Endodermal cell (in vitro differentiated cells): Measurements from ENCODE around the gene CENATAC. TPM values are rescaled to one million over a fixed set of nuclear protein-coding genes. Genes with fewer than 3 reads are reported as not detected.
A peak's percentile ranks its signal among the peaks of the same experiment; 100 is the strongest.

ENCODE experiments used
- DNase-seq: peaks from one replicate; pipeline ENCODE4 v3.0.0-alpha.2; 2017
- H3K27ac ChIP-seq: 2 replicates; pipeline ENCODE4 v1.5.1; 2013; ENCODE audit warnings: mild to moderate bottlenecking, low read depth, low read length, moderate library complexity
- H3K27me3 ChIP-seq: 2 replicates; pipeline ENCODE4 v1.6.1; 2013; ENCODE audit warnings: mild to moderate bottlenecking, low read length, moderate library complexity; ENCODE audit not compliant: insufficient read depth, control insufficient read depth, poor library complexity, severe bottlenecking
- H3K36me3 ChIP-seq: 2 replicates; pipeline ENCODE4 v1.7.0; 2013; ENCODE audit warnings: mild to moderate bottlenecking, low read length, moderate library complexity; ENCODE audit not compliant: control insufficient read depth, insufficient read depth
- H3K4me1 ChIP-seq: one replicate; pipeline ENCODE4 v1.7.0; 2013; ENCODE audit warnings: low read length; ENCODE audit not compliant: control insufficient read depth, insufficient read depth
- H3K4me3 ChIP-seq: 2 replicates; pipeline ENCODE4 v1.5.1; 2013; ENCODE audit warnings: mild to moderate bottlenecking, low read length, moderate library complexity
- H3K9ac ChIP-seq: 2 replicates; pipeline ENCODE4 v1.6.1; 2013; ENCODE audit warnings: mild to moderate bottlenecking, low read length, moderate library complexity; ENCODE audit not compliant: poor library complexity, severe bottlenecking; ENCODE audit errors: extremely low read depth
- H3K9me3 ChIP-seq: 2 replicates; pipeline ENCODE4 v1.6.1; 2013; ENCODE audit warnings: mild to moderate bottlenecking, low read length, moderate library complexity; ENCODE audit not compliant: control insufficient read depth
- H3K27ac Mint-ChIP-seq: 2 replicates; pipeline ENCODE4 v1.8.0; 2020; ENCODE audit warnings: mixed read lengths
- H3K27me3 Mint-ChIP-seq: 2 replicates; pipeline ENCODE4 v1.8.0; 2021; ENCODE audit warnings: mild to moderate bottlenecking, mixed read lengths; ENCODE audit not compliant: insufficient read depth
- H3K36me3 Mint-ChIP-seq: 2 replicates; pipeline ENCODE4 v1.8.0; 2020; ENCODE audit warnings: low read depth, mixed read lengths
- H3K4me1 Mint-ChIP-seq: 2 replicates; pipeline ENCODE4 v1.8.0; 2020; ENCODE audit warnings: mixed read lengths
- H3K4me3 Mint-ChIP-seq: 2 replicates; pipeline ENCODE4 v1.8.0; 2020; ENCODE audit warnings: mild to moderate bottlenecking, moderate library complexity, mixed read lengths
- H3K9me3 Mint-ChIP-seq: 2 replicates; pipeline ENCODE4 v1.8.0; 2020; ENCODE audit warnings: mild to moderate bottlenecking, mixed read lengths
- CTCF ChIP-seq: fragments of 200-600 bp; sonication (generic); conservative IDR thresholded peaks from 2 replicates; pipeline ENCODE4 v1.5.0; 2021; ENCODE audit warnings: antibody characterized with exemption, mild to moderate bottlenecking
- WGBS, 2 experiments: methylation state at CpG; one replicate each; pipeline versions ENCODE4 v1.1.5 to v1.1.7; 2013; ENCODE audit warnings: missing lambda C conversion rate in 2 of 2, mixed read lengths in 1 of 2; ENCODE audit not compliant: insufficient coverage in 1 of 2, insufficient read length in 1 of 2; 5-methylcytosine and 5-hydroxymethylcytosine counted together
- total RNA-seq, 2 donors: library from RNA; stranded (reverse); fragmentation: NEBNext Ultra II Directional in 1 of 2; extraction: Animal tissue kit (Norgen Biotek cat#: 25700) in 1 of 2; gene quantifications; 2 replicates in 1 of 2; 3 replicates in 1 of 2; pipeline ENCODE4 v1.2.1, GENCODE V29; 2021

CENATAC gene
- total RNA-seq, 2 donors from 2014 or later, result 38.7 to 43.3 TPM

DNA sequence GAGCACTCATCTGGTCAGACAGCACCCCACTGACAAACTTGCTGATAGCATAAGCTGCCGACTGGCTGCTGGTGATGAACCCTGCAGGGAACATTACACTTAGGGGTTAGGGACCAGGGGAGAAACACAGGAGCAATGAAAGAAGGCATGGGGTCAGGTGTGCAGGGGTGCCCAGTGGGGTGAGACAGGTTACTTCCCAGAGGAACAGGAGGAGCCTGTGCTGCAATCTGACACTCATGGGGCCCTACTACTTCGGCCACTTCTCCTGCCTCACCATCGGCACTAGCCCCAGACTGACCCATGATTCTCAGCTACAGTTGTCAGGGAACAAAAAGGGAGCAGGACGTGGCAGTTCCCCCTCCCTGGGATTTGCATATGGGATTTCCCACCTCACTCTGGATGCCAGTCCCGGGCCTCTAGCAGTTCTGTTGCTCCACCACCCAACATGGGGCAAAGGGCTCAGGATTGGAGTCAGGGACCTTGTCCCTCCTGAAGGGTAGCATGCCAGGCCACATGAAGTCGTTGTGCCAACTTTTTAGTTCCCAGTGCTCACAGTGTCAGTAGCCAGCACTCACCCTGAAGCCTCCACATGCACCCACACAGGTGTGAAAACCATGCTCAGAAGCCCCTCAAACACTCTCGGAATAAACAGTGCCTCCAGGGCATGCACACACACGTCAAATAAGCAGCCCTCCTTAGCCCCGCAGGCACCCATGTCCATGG lies 30.6 kb downstream of the CENATAC start:
- peak; percentile 66 for DNase-seq
- Histone ChIP-seq H3K27ac (no peak overlapping the region), H3K27me3 (no peaks in the 10 kb centered on the region), H3K36me3 (peaks cover 39% of the 10 kb centered on the region), H3K4me1 (peaks cover 27% of the 10 kb centered on the region), H3K9me3 (no peaks in the 10 kb centered on the region), H3K4me3 (peak overlapping the region; percentile 93), H3K9ac (no peak overlapping the region)
- Mint-ChIP-seq H3K9me3 (no peaks in the 10 kb centered on the region), H3K27me3 (no peaks in the 10 kb centered on the region), H3K36me3 (peaks cover 45% of the 10 kb centered on the region), H3K27ac (peak overlapping the region; percentile 87), H3K4me1 (peaks cover 56% of the 10 kb centered on the region), H3K4me3 (peak overlapping the region; percentile 70)
- TF ChIP-seq CTCF, result no peak
- 76 to 84% methylated on average over 8 to 9 of the region's 9 CpGs for WGBS, 2 experiments

GRCh38 chr11:119029069-119029339 lies 31.1 kb downstream of the CENATAC start:
- Mint-ChIP-seq H3K4me1 (peaks cover 51% of the 10 kb centered on the region), H3K27ac (peak overlapping the region; percentile 87), H3K27me3 (no peaks in the 10 kb centered on the region), H3K9me3 (no peaks in the 10 kb centered on the region), H3K4me3 (peak overlapping the region; percentile 70), H3K36me3 (peaks cover 40% of the 10 kb centered on the region)
- 91 to 100% methylated on average over 1 of the region's 1 CpG for WGBS, 2 experiments
- H3K4me1 ChIP-seq, result peaks cover 22% of the 10 kb centered on the region
- peak; percentile 44 for DNase-seq
- H3K4me3 ChIP-seq, result peak overlapping the region; percentile 93
- no peaks in the 10 kb centered on the region for H3K27me3 ChIP-seq
- TF ChIP-seq CTCF, result no peak
- no peaks in the 10 kb centered on the region for H3K9me3 ChIP-seq
- no peak overlapping the region for H3K9ac ChIP-seq
- H3K27ac ChIP-seq, result no peak overlapping the region
- H3K36me3 ChIP-seq, result peaks cover 36% of the 10 kb centered on the region

DNA sequence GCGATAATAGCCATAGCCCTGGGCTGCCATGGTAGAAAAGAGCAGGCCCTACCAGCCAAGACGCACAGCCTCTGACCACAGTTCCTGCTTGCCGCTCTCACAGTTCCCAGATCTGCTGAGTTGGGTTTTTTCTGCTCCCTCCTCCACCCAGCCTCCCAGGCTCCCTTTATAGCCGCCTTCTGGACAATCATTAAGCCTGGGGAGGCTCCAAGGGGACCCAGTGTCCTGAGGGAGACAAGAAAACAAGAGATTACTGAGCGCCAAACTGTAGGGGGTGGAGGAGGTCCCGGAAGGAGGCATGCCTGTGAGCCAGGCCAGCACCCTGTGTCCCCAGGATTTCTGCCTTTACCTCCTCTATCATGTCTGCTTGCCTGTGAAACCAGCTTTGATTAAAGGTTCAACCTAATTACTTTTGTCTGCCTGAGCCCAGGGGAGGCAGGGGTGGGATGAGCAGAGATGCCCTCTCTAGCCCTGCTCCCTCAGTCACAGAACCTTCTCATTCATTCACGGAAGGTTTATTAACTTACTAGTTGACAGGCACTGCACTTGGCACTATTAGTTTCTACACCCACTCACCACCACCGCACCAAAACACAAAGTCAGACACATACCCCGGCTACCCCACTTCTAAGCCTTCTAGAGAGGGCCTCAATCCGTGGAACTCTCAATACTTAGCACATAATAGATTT lies 31.5 kb downstream of the CENATAC start:
- Mint-ChIP-seq H3K36me3 (peaks cover 37% of the 10 kb centered on the region), H3K4me1 (peaks cover 46% of the 10 kb centered on the region), H3K4me3 (peak overlapping the region; percentile 70), H3K27me3 (no peaks in the 10 kb centered on the region), H3K9me3 (no peaks in the 10 kb centered on the region), H3K27ac (peak overlapping the region; percentile 87)
- peak overlapping the region; percentile 93 for H3K4me3 ChIP-seq
- H3K9me3 ChIP-seq, result no peaks in the 10 kb centered on the region
- H3K27me3 ChIP-seq, result no peaks in the 10 kb centered on the region
- H3K27ac ChIP-seq, result no peak overlapping the region
- H3K4me1 ChIP-seq, result peaks cover 18% of the 10 kb centered on the region
- peak overlapping the region; percentile 54 for H3K9ac ChIP-seq
- peak; percentile 74 for DNase-seq
- 44 to 73% methylated on average over 6 to 10 of the region's 10 CpGs for WGBS, 2 experiments
- H3K36me3 ChIP-seq, result peaks cover 31% of the 10 kb centered on the region
- TF ChIP-seq CTCF, result no peak
